ENCODE measurements around the gene SAFB2.

SAFB2 gene

DNA sequence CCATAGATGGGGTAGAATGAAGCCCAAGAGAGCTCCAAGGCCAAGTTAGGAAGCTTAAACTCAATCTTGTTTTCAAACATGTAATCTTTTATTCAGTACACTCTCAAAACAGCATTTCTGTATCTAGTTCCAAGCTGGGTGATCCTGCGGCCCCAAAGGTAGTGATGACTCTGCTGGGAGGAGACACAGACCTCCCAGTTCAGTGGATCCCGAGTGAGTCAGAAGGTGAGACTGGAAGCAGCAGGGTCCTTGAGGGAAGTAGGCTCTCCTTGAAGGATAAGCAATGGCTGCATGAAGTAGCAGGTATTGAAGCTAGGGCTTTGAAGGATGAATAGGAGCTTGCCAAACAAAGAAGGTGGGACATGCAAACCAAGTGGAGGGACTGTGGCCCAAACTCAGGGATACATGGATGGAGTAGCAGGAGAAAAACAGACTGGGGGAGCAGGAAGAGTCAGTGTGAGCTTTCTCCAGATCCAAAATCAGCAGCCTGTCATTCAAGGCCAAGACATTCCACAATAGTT is 64.4 kb downstream of the SAFB2 start:
- TF ChIP-seq, protein P1, sequence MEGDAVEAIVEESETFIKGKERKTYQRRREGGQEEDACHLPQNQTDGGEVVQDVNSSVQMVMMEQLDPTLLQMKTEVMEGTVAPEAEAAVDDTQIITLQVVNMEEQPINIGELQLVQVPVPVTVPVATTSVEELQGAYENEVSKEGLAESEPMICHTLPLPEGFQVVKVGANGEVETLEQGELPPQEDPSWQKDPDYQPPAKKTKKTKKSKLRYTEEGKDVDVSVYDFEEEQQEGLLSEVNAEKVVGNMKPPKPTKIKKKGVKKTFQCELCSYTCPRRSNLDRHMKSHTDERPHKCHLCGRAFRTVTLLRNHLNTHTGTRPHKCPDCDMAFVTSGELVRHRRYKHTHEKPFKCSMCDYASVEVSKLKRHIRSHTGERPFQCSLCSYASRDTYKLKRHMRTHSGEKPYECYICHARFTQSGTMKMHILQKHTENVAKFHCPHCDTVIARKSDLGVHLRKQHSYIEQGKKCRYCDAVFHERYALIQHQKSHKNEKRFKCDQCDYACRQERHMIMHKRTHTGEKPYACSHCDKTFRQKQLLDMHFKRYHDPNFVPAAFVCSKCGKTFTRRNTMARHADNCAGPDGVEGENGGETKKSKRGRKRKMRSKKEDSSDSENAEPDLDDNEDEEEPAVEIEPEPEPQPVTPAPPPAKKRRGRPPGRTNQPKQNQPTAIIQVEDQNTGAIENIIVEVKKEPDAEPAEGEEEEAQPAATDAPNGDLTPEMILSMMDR (conservative IDR thresholded peaks at IDR 0.05) = no peak
- no peak for TF ChIP-seq ZFX (IDR thresholded peaks at IDR 0.05)
- no peak overlapping the region for H3K27ac ChIP-seq

DNA sequence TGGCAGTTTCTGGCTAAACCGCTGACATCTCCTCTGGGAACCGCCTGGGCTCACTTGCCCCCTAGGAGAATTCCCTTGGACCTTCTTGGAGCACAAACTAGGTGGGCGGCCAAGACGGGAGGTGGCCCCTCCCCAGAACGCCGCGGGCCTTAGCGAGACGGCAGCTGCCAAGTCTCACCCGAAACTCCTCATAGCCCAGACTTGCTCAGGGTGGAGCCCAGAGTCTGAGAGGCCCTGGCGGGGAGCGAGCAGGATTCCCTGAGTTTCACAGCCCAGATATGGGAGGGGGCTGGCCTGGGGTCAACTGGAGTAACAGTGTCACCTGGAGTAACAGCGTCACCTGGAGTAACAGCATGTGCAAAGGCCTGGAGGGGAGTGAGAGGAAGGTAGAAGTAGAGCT is 64.9 kb downstream of the SAFB2 start:
- no peak overlapping the region for H3K27ac ChIP-seq
- TF ChIP-seq, protein P1 (conservative IDR thresholded peaks at IDR 0.05) = no peak
- TF ChIP-seq ZFX (IDR thresholded peaks at IDR 0.05) = no peak

DNA sequence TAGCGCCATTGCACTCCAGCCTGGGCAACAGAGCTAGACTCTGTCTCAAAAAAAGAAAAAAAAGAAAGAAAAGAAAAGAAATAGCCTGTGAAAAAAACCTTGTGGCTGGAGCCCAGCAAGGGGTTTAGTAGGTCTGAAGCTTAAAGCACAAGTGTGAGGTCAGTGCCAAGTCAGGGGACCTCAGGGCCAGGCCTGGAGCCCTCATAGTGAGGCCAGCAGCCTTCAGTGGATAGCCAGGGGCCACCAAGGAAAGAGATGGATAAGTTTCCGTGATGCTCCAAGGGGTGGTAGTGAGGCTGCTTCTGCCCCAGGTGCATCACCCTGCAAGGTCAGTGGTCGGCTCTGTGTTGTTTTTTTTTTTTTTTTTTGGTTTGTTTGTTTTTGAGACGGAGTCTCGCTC is 67.7 kb downstream of the SAFB2 start:
- TF ChIP-seq ZFX (IDR thresholded peaks at IDR 0.05) = no peak
- no peak overlapping the region for H3K27ac ChIP-seq

DNA sequence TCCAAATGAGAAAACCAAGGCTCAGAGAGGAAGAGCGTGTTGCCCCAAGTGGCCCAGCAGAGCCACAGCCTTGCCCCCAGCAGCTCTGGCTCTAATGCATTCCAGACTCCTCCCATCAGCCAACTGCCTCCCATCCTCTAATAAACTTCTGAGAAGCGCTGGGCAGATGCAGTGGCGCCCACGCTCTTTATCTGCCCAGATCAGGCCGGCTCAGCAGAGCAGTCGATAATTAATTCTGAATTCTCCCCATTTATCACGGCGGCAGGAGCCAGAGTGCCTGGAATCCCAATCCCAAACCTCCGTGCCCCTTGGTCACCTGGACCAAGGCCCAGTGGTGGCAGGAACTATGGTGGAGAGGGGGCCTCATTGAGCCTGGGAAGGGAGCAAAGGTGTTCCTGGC is 68.7 kb downstream of the SAFB2 start:
- H3K27ac ChIP-seq = no peak overlapping the region
- TF ChIP-seq ZFX (IDR thresholded peaks at IDR 0.05) = no peak
- TF ChIP-seq, protein P1 (conservative IDR thresholded peaks at IDR 0.05) = no peak

DNA sequence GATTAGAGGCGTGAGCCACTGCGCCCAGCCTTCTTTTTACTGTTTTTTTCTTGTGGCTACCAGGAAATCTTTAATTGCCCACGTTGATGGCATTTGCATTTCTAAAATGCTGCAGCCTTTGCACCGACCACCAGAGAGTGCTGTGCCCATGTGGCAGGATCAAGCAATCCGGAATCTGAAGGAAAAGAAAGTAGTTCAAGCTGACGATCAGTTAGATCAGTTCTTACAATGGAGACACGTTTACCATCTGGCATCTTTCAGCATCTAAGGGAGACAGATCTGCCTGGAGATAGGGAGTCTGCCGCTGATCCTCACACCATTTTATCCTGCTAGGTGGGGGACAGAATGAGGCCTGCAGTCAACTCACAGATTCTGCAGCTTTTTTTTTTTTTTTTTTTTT is 74.7 kb downstream of the SAFB2 start:
- no peak overlapping the region for H3K27ac ChIP-seq
- TF ChIP-seq ZFX (IDR thresholded peaks at IDR 0.05) = no peak
- TF ChIP-seq, protein P1 (conservative IDR thresholded peaks at IDR 0.05) = peak; percentile 74

DNA sequence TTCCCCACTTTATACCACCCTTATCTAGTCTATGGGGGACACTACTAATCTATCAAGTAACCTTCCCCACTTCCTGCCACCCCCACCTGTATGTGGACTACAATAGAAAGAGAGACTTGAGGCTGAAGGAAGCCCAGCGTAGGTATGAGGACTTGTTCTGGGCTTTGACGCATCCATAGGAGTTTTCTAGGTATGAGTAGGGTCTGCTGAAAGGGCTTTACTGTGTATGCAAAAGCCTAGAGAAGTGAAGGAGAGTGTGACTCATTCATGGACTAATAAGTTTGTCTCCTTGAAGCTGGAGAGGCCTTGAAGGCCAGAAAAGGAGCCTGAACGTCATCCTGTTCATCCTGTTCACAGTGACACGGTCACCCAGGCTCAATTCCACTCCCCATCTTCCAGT is 76.6 kb downstream of the SAFB2 start:
- TF ChIP-seq, protein P1 (conservative IDR thresholded peaks at IDR 0.05) = no peak
- no peak for TF ChIP-seq ZFX (IDR thresholded peaks at IDR 0.05)
- H3K27ac ChIP-seq = no peak overlapping the region

DNA sequence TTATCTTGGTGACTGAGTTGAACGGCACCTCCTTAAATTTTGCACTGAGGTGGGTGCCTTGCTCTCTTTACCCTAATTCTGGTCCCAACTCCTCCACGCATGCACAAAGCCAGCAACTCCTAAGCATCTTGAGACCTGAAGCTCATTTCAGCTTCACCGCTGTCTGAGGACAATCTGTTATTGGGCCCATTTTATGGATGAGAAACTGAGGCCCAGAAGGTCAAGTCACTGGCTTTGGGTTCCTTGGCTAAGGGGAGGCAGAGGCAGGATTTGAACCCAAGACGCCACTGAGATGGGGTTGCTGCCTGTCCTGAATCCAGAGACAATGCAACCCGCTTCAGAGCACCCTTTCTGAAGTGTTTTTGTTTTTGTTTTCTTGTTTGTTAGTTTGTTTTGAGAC is 77.5 kb downstream of the SAFB2 start:
- TF ChIP-seq, protein P1 (conservative IDR thresholded peaks at IDR 0.05) = no peak
- no peak for TF ChIP-seq ZFX (IDR thresholded peaks at IDR 0.05)
- no peak overlapping the region for H3K27ac ChIP-seq

DNA sequence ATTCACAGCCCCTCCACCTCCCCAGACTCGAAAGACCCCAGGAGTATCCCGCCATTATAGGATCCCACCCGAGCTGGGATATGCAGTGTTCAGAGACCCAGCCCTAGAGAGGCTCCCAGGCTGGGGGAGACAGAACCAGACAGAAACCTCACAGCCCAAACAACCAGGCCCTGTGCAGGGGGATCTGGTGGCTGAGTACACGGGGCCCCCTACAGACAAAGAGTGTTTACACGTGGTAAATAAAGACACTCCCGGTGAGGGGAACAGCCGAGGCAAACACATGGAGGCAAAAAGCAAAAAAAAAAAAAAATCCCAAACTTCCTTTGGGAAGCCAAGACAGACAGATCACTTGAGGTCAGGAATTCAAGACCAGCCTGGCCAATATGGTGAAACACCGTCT is 79.9 kb downstream of the SAFB2 start:
- H3K27ac ChIP-seq = no peak overlapping the region
- no peak for TF ChIP-seq ZFX (IDR thresholded peaks at IDR 0.05)
- TF ChIP-seq, protein P1 (conservative IDR thresholded peaks at IDR 0.05) = no peak

Data from C4-2B (cell line).